Liver (tissue), 3 donors: ENCODE results near the gene ABHD16B.

Experiments
- CTCF ChIP-seq: fragments of 150-350 bp; IDR thresholded peaks from 2 replicates; pipeline ENCODE4 v1.5.1; 2017; ENCODE audit warnings: improper control_type of control experiment, low read depth, low read length; ENCODE audit not compliant: missing input control
- EGR1 ChIP-seq, 2 donors: IDR thresholded peaks; 2 replicates each; pipeline ENCODE4 v1.6.1; 2016 to 2018; ENCODE audit warnings: antibody characterized with exemption in 2 of 2, low read depth in 2 of 2
- FOXA1 ChIP-seq: IDR thresholded peaks from 2 replicates; pipeline ENCODE4 v1.6.1; 2016; ENCODE audit warnings: antibody characterized with exemption
- FOXA2 ChIP-seq: IDR thresholded peaks from 2 replicates; pipeline ENCODE4 v1.6.1; 2016; ENCODE audit warnings: antibody characterized with exemption
- GABPA ChIP-seq, 2 donors: IDR thresholded peaks in 1 of 2; conservative IDR thresholded peaks in 1 of 2; 2 replicates each; pipeline ENCODE4 v1.6.1; 2016; ENCODE audit warnings: antibody characterized with exemption in 2 of 2, mild to moderate bottlenecking in 1 of 2, moderate library complexity in 1 of 2
- JUND ChIP-seq, 2 donors: IDR thresholded peaks; 2 replicates each; pipeline ENCODE4 v1.6.1; 2016; ENCODE audit warnings: antibody characterized with exemption in 2 of 2
- MAX ChIP-seq: IDR thresholded peaks from 2 replicates; pipeline ENCODE4 v1.6.1; 2016; ENCODE audit warnings: antibody characterized with exemption
- RAD21 ChIP-seq, 2 donors: IDR thresholded peaks; 2 replicates each; pipeline ENCODE4 v1.6.1; 2016; ENCODE audit warnings: antibody characterized with exemption in 2 of 2, mild to moderate bottlenecking in 2 of 2
- REST ChIP-seq: IDR thresholded peaks from 2 replicates; pipeline ENCODE4 v1.6.1; 2016; ENCODE audit warnings: antibody characterized with exemption, mild to moderate bottlenecking
- RXRA ChIP-seq, 2 donors: IDR thresholded peaks; 2 replicates each; pipeline ENCODE4 v1.6.1; 2017 to 2018; ENCODE audit warnings: antibody characterized with exemption in 2 of 2, mild to moderate bottlenecking in 1 of 2
- SP1 ChIP-seq: IDR thresholded peaks from 2 replicates; pipeline ENCODE4 v1.6.1; 2018; ENCODE audit warnings: antibody characterized with exemption, mild to moderate bottlenecking
- TAF1 ChIP-seq: conservative IDR thresholded peaks from 2 replicates; pipeline ENCODE4 v1.6.1; 2016; ENCODE audit warnings: antibody characterized with exemption, mild to moderate bottlenecking
- YY1 ChIP-seq: IDR thresholded peaks from 2 replicates; pipeline ENCODE4 v1.6.1; 2016; ENCODE audit warnings: antibody characterized with exemption, mild to moderate bottlenecking
- ZBTB33 ChIP-seq: IDR thresholded peaks from 2 replicates; pipeline ENCODE4 v1.6.1; 2016; ENCODE audit warnings: antibody characterized with exemption
- donor health status: healthy.
- donor health status: healthy.

- TF ChIP-seq CTCF (no peak), SP1 (no peak), GABPA (IDR thresholded peaks at IDR 0.05 in 1 of 2, conservative IDR thresholded peaks at IDR 0.05 in 1 of 2) (no peak), MAX (no peak), RAD21 (IDR thresholded peaks at IDR 0.05) (no peak), RXRA (IDR thresholded peaks at IDR 0.05) (no peak), REST (no peak), ZBTB33 (no peak), YY1 (no peak), TAF1 (no peak), EGR1 (IDR thresholded peaks at IDR 0.05; ENCODE audit: low read depth in 2 of 2) (no peak), JUND (IDR thresholded peaks at IDR 0.05) (no peak), FOXA1 (no peak), FOXA2 (no peak)
Measured at GRCh38 chr20:63898882-63899558, 37.7 kb downstream of the ABHD16B start.
